ENCODE measurements around the gene FAM228A. TPM values are rescaled to one million over a fixed set of nuclear protein-coding genes. Genes with fewer than 3 reads are reported as not detected.
A peak's percentile ranks its signal among the peaks of the same experiment; 100 is the strongest.

FAM228A gene
- total and polyA plus RNA-seq, 4 donors, result 0.46 to 3.9 (median 1.3) TPM

- Histone ChIP-seq H3K27me3 (ENCODE audit: control insufficient read depth in 3 of 3, insufficient read depth in 3 of 3, low read length in 2 of 3) (no peaks in the 10 kb centered on the region), H3K27ac (ENCODE audit: low read depth in 1 of 2, low read length in 1 of 2) (no peak overlapping the region), H3K9ac (ENCODE audit: insufficient read depth in 1 of 2, low read length in 2 of 2) (no peak overlapping the region), H3K36me3 (ENCODE audit: control insufficient read depth in 4 of 4, insufficient read depth in 4 of 4, low read length in 4 of 4) (peaks cover 0 to 6% (median under 1%) of the 10 kb centered on the region in 4 donors), H3K9me3 (ENCODE audit: control insufficient read depth in 4 of 4, insufficient read depth in 3 of 4, low read length in 3 of 4) (no peaks in the 10 kb centered on the region), H3K4me1 (ENCODE audit: control insufficient read depth in 5 of 5, insufficient read depth in 5 of 5, low read length in 5 of 5) (no peaks in the 10 kb centered on the region), H3K4me3 (no peak overlapping the region)
- WGBS, 2 donors, result 41 to 62% methylated on average over 3 of the region's 3 CpGs
- no peak for DNase-seq
- no peak for TF ChIP-seq CTCF (IDR thresholded peaks at IDR 0.05; ENCODE audit: control extremely low read depth, extremely low read depth)
- no peak for ATAC-seq (ENCODE audit: insufficient read depth, low FRiP score)
Observed at GRCh38 chr2:24163186-24163585, 11.7 kb upstream of the FAM228A start.

- no peaks in the 10 kb centered on the region for H3K27me3 ChIP-seq (ENCODE audit: control insufficient read depth in 3 of 3, insufficient read depth in 3 of 3, low read length in 2 of 3)
- no peak overlapping the region for H3K4me3 ChIP-seq
- DNase-seq (no peak), ATAC-seq (ENCODE audit: insufficient read depth, low FRiP score) (no peak)
- no peaks in the 10 kb centered on the region for H3K4me1 ChIP-seq (ENCODE audit: control insufficient read depth in 5 of 5, insufficient read depth in 5 of 5, low read length in 5 of 5)
- no peaks in the 10 kb centered on the region for H3K9me3 ChIP-seq (ENCODE audit: control insufficient read depth in 4 of 4, insufficient read depth in 3 of 4, low read length in 3 of 4)
- no peak for TF ChIP-seq CTCF (IDR thresholded peaks at IDR 0.05; ENCODE audit: control extremely low read depth, extremely low read depth)
- H3K9ac ChIP-seq (ENCODE audit: insufficient read depth in 1 of 2, low read length in 2 of 2), result no peak overlapping the region
- 73 to 76% methylated on average over 2 of the region's 2 CpGs for WGBS, 2 donors
- H3K36me3 ChIP-seq (ENCODE audit: control insufficient read depth in 4 of 4, insufficient read depth in 4 of 4, low read length in 4 of 4), result peaks cover 0 to 6% (median under 1%) of the 10 kb centered on the region in 4 donors
- no peak overlapping the region for H3K27ac ChIP-seq (ENCODE audit: low read depth in 1 of 2, low read length in 1 of 2)
Observed at GRCh38 chr2:24163601-24164000, 11.3 kb upstream of the FAM228A start.

- Histone ChIP-seq H3K27me3 (ENCODE audit: control insufficient read depth in 3 of 3, insufficient read depth in 3 of 3, low read length in 2 of 3) (no peaks in the 10 kb centered on the region), H3K9me3 (ENCODE audit: control insufficient read depth in 4 of 4, insufficient read depth in 3 of 4, low read length in 3 of 4) (no peaks in the 10 kb centered on the region), H3K27ac (ENCODE audit: low read depth in 1 of 2, low read length in 1 of 2) (no peak overlapping the region), H3K4me3 (no peak overlapping the region), H3K36me3 (ENCODE audit: control insufficient read depth in 4 of 4, insufficient read depth in 4 of 4, low read length in 4 of 4) (peaks cover 0 to 2% (median under 1%) of the 10 kb centered on the region in 4 donors), H3K4me1 (ENCODE audit: control insufficient read depth in 5 of 5, insufficient read depth in 5 of 5, low read length in 5 of 5) (no peaks in the 10 kb centered on the region), H3K9ac (ENCODE audit: insufficient read depth in 1 of 2, low read length in 2 of 2) (no peak overlapping the region)
- 53 to 61% methylated on average over 7 to 8 of the region's 8 CpGs for WGBS, 2 donors
- peak; percentile 38 for TF ChIP-seq CTCF (IDR thresholded peaks at IDR 0.05; ENCODE audit: control extremely low read depth, extremely low read depth)
- DNase-seq (no peak), ATAC-seq (ENCODE audit: insufficient read depth, low FRiP score) (no peak)
Observed at GRCh38 chr2:24164416-24164973, 10.4 kb upstream of the FAM228A start.

GRCh38 chr2:24169023-24169422 is 5.8 kb upstream of the FAM228A start:
- no peak for TF ChIP-seq CTCF (IDR thresholded peaks at IDR 0.05; ENCODE audit: control extremely low read depth, extremely low read depth)
- H3K27ac ChIP-seq (ENCODE audit: low read depth in 1 of 2, low read length in 1 of 2), result no peak overlapping the region
- no peak overlapping the region for H3K4me3 ChIP-seq
- no peaks in the 10 kb centered on the region for H3K9me3 ChIP-seq (ENCODE audit: control insufficient read depth in 4 of 4, insufficient read depth in 3 of 4, low read length in 3 of 4)
- ATAC-seq (ENCODE audit: insufficient read depth, low FRiP score) (no peak), DNase-seq (no peak)
- 96 to 97% methylated on average over 5 of the region's 5 CpGs for WGBS, 2 donors
- no peaks in the 10 kb centered on the region for H3K36me3 ChIP-seq (ENCODE audit: control insufficient read depth in 4 of 4, insufficient read depth in 4 of 4, low read length in 4 of 4)
- H3K4me1 ChIP-seq (ENCODE audit: control insufficient read depth in 5 of 5, insufficient read depth in 5 of 5, low read length in 5 of 5), result no peaks in the 10 kb centered on the region
- no peak overlapping the region for H3K9ac ChIP-seq (ENCODE audit: insufficient read depth in 1 of 2, low read length in 2 of 2)
- no peaks in the 10 kb centered on the region for H3K27me3 ChIP-seq (ENCODE audit: control insufficient read depth in 3 of 3, insufficient read depth in 3 of 3, low read length in 2 of 3)
